K562 (cell line): ENCODE results near the gene IPO8. TPM values are rescaled to one million over a fixed set of nuclear protein-coding genes. Genes with fewer than 3 reads are reported as not detected.

Experiments used
- ATAC-seq: fragments of 200-7000 bp; cut with Tn5 transposase; 3 replicates; pipeline ENCODE4 v1.9.1; 2020; ENCODE audit warnings: moderate library complexity
- BruUV-seq: library from RNA; stranded (reverse); fragments of 400-500 nt; replicated peaks from 2 replicates; lab custom pipeline; 2021; lab: Mats Ljungman, UMichigan
- CTCF ChIA-PET: fragments of 300-600 bp; formaldehyde crosslinking; extraction: SDS; loops from one replicate; lab custom pipeline; 2021; ENCODE audit warnings: low intra/inter-chr PET ratio; lab: Yijun Ruan, JAX
- POLR2A ChIA-PET: fragments of 300-600, 350-650 bp; sonication (Branson Sonifier 250); formaldehyde crosslinking; extraction: SDS; loops from one replicate; lab custom pipeline; 2021; ENCODE audit warnings: antibody characterized with exemption, inconsistent platforms; lab: Yijun Ruan, JAX
- DNase-seq, 4 experiments: peaks; one replicate each; pipeline versions ENCODE4 v3.0.0 to v3.0.0-alpha.2; 2011 to 2018; ENCODE audit warnings: low spot score in 3 of 4, mixed read lengths in 3 of 4; ENCODE audit errors: extremely low read depth in 1 of 4
- FAIRE-seq: peaks from 2 replicates; lab custom pipeline; 2011; peaks lifted over from hg19 to GRCh38; lab: Jason Lieb, UNC
- H2AFZ ChIP-seq: 2 replicates; pipeline ENCODE4 v1.6.0; 2011; ENCODE audit warnings: low read depth, low read length, control low read depth, inconsistent platforms
- H3K27ac ChIP-seq: fragments of 200-600 bp; 3 replicates; pipeline ENCODE4 v1.8.0; 2011; ENCODE audit warnings: low read depth, mild to moderate bottlenecking, control low read depth, inconsistent platforms, low read length, moderate library complexity, mixed read lengths; ENCODE audit errors: extremely low read depth
- H3K27me3 ChIP-seq, 2 experiments: fragments of 300-600 bp in 1 of 2; 2 replicates in 1 of 2; 3 replicates in 1 of 2; pipeline versions ENCODE4 v1.6.0 to v1.8.0; 2011; ENCODE audit warnings: inconsistent platforms in 2 of 2, low read length in 2 of 2, mild to moderate bottlenecking in 1 of 2, mixed read lengths in 1 of 2, moderate library complexity in 1 of 2; ENCODE audit not compliant: control insufficient read depth in 2 of 2, insufficient read depth in 2 of 2
- H3K36me3 ChIP-seq: fragments of 300-600 bp; 3 replicates; pipeline ENCODE4 v1.8.0; 2011; ENCODE audit warnings: mild to moderate bottlenecking, low read length, inconsistent platforms; ENCODE audit not compliant: control insufficient read depth, insufficient read depth
- H3K4me1 ChIP-seq, 2 experiments: fragments of 200-600 bp in 1 of 2; replicated peaks in 1 of 2; 2 replicates in 1 of 2; 3 replicates in 1 of 2; pipeline versions ENCODE4 v1.5.1 to v1.8.0; 2011; ENCODE audit warnings: inconsistent platforms in 2 of 2, low read length in 2 of 2, mild to moderate bottlenecking in 1 of 2, mixed read lengths in 1 of 2, moderate library complexity in 1 of 2; ENCODE audit not compliant: control insufficient read depth in 2 of 2, insufficient read depth in 2 of 2
- H3K4me2 ChIP-seq: 2 replicates; pipeline ENCODE4 v1.6.1; 2011; ENCODE audit warnings: low read length, control low read depth, inconsistent platforms, mixed read lengths; ENCODE audit not compliant: insufficient read depth
- H3K4me3 ChIP-seq: fragments of 200-600 bp; sonication (generic), shearing (Covaris generic); 2 replicates; pipeline ENCODE4 v1.5.1; 2016; ENCODE audit warnings: control low read depth, inconsistent platforms
- H3K79me2 ChIP-seq: fragments of 200-600 bp; 3 replicates; pipeline ENCODE4 v1.8.0; 2011; ENCODE audit warnings: low read length, inconsistent platforms; ENCODE audit not compliant: control insufficient read depth, insufficient read depth
- H3K9ac ChIP-seq, 2 experiments: 2 replicates each; pipeline versions ENCODE4 v1.6.0 to v1.6.1; 2011; ENCODE audit warnings: low read depth in 2 of 2, low read length in 2 of 2, control low read depth in 1 of 2, inconsistent platforms in 1 of 2, mild to moderate bottlenecking in 1 of 2, mixed read lengths in 1 of 2; ENCODE audit not compliant: insufficient read depth in 1 of 2
- H3K9me1 ChIP-seq: one replicate; pipeline ENCODE4 v1.6.0; 2011; ENCODE audit warnings: inconsistent platforms, mild to moderate bottlenecking, low read length, moderate library complexity; ENCODE audit not compliant: control insufficient read depth, insufficient read depth
- H3K9me3 ChIP-seq: replicated peaks from 2 replicates; pipeline ENCODE4 v1.5.1; 2011; ENCODE audit warnings: low read depth, low read length, inconsistent platforms; ENCODE audit not compliant: control insufficient read depth, insufficient read depth
- H4K20me1 ChIP-seq: replicated peaks from 2 replicates; pipeline ENCODE4 v1.6.1; 2011; ENCODE audit warnings: low read length, inconsistent platforms, mixed read lengths; ENCODE audit not compliant: control insufficient read depth, insufficient read depth
- BRD4 ChIP-seq: fragments of 200-600 bp; sonication (generic); IDR thresholded peaks from 2 replicates; pipeline ENCODE4 v1.6.1; 2017; ENCODE audit warnings: inconsistent platforms
- GABPA ChIP-seq: fragments of 200-800 bp; sonication (Bioruptor generic); conservative IDR thresholded peaks from 2 replicates; pipeline ENCODE4 v1.6.1; 2016; ENCODE audit warnings: low read depth, missing genetic modification characterization, missing compliant biosample characterization
- ILF3 ChIP-seq: fragments of 450-650 bp; IDR thresholded peaks from 2 replicates; pipeline ENCODE4 v1.6.1; 2018; ENCODE audit warnings: antibody characterized with exemption, mild to moderate bottlenecking, moderate library complexity, borderline replicate concordance
- KLF1 ChIP-seq: fragments of 450-650 bp; IDR thresholded peaks from 2 replicates; pipeline ENCODE4 v1.6.1; 2016; ENCODE audit warnings: missing genetic modification characterization, missing compliant biosample characterization
- MECOM ChIP-seq: fragments of 250-450 bp; sonication (Bioruptor Pico); IDR thresholded peaks from 2 replicates; pipeline ENCODE4 v1.8.0; 2022; ENCODE audit warnings: inconsistent platforms
- MEF2A ChIP-seq: IDR thresholded peaks from 2 replicates; pipeline ENCODE4 v1.6.1; 2011; ENCODE audit warnings: low read depth, mild to moderate bottlenecking, low read length, moderate library complexity; ENCODE audit not compliant: control insufficient read depth
- MTA2 ChIP-seq: fragments of 450-650 bp; IDR thresholded peaks from 2 replicates; pipeline ENCODE4 v1.6.1; 2016; ENCODE audit warnings: low read depth
- SLC30A9 ChIP-seq: fragments of 250-450 bp; sonication (Bioruptor Pico); IDR thresholded peaks from 2 replicates; pipeline ENCODE4 v1.8.0; 2022; ENCODE audit warnings: mild to moderate bottlenecking, moderate library complexity
- SPI1 ChIP-seq: IDR thresholded peaks from 2 replicates; pipeline ENCODE4 v1.6.1; 2011; ENCODE audit warnings: low read depth, low read length, control low read depth, borderline replicate concordance
- WHSC1 ChIP-seq: IDR thresholded peaks from one replicate; pipeline ENCODE4 v1.6.1; 2012; ENCODE audit warnings: low read length, control low read depth, inconsistent platforms
- XRCC3 ChIP-seq: fragments of 450-650 bp; IDR thresholded peaks from 2 replicates; pipeline ENCODE4 v1.6.1; 2017; ENCODE audit warnings: mild to moderate bottlenecking, moderate library complexity
- XRCC4 ChIP-seq: IDR thresholded peaks from one replicate; pipeline ENCODE4 v1.6.1; 2011; ENCODE audit not compliant: insufficient read depth, insufficient read length; ENCODE audit errors: extremely low read depth
- ZNF121 ChIP-seq: sonication (generic); formaldehyde crosslinking; conservative IDR thresholded peaks from 2 replicates; pipeline ENCODE4 v1.8.0; 2022; ENCODE audit warnings: missing genetic modification reagents
- ZNF282 ChIP-seq: sonication (generic); formaldehyde crosslinking; IDR thresholded peaks from 2 replicates; pipeline ENCODE4 v1.8.1; 2023; ENCODE audit warnings: missing genetic modification reagents
- WGBS: fragments of 100-300 bp; shearing (Covaris generic); methylation state at CpG from one replicate; pipeline ENCODE4 v1.1.6; 2016; ENCODE audit warnings: low coverage, mixed read lengths; ENCODE audit not compliant: insufficient coverage; ENCODE audit errors: missing lambda C conversion rate; 5-methylcytosine and 5-hydroxymethylcytosine counted together
- in situ Hi-C: fragments of 300-500 bp; cut with MboI; formaldehyde crosslinking; loops from 4 replicates; pipeline ENCODE4 v1.15.0; 2018; ENCODE audit warnings: inconsistent platforms, mixed read lengths
- intact Hi-C: fragments of 100-400 bp; cut with micrococcal nuclease; formaldehyde crosslinking; loops from 2 replicates; pipeline ENCODE4 v1.14.2; 2022
- polyA plus RNA-seq, 8 experiments: library from polyadenylated mRNA; depleted of rRNA in 4 of 8; stranded (reverse) in 5 of 8; unstranded in 3 of 8; fragments of >200 nt; fragmentation: Nextera tagmentation in 2 of 8; fragmentation: Illumina TruSeq in 1 of 8; extraction: Ambion mirVana in 2 of 8; extraction: Trizol in 1 of 8; gene quantifications; 2 replicates each; pipeline versions ENCODE4 v1.2.1 to v1.2.3, GENCODE V29; 2011 to 2014; ENCODE audit warnings: inconsistent platforms in 1 of 8, missing spikeins in 1 of 8
- total RNA-seq, 7 experiments: library from RNA; depleted of rRNA in 6 of 7; stranded (reverse); fragments of >200 nt in 6 of 7; fragmentation: Illumina TruSeq in 2 of 7; extraction: Trizol in 2 of 7; gene quantifications; 2 replicates each; pipeline versions ENCODE4 v1.2.1 to v1.2.3, GENCODE V29; 2011 to 2021; ENCODE audit warnings: low replicate concordance in 1 of 7
- TF ChIP-seq, protein P1 (sequence below): fragments of 450-650 bp; formaldehyde crosslinking; IDR thresholded peaks from 2 replicates; pipeline ENCODE4 v1.4.0; 2020; ENCODE audit warnings: mild to moderate bottlenecking, mixed read lengths
- TF ChIP-seq, protein P2 (sequence below), 3 experiments: fragments of 200-800 bp in 1 of 3; fragments of 250-450 bp in 1 of 3; fragments of 450-650 bp in 1 of 3; sonication (Bioruptor Pico) in 1 of 3; sonication (Bioruptor generic) in 1 of 3; formaldehyde crosslinking in 1 of 3; IDR thresholded peaks; 2 replicates each; pipeline versions ENCODE4 v1.6.1 to v1.8.0; 2016 to 2022; ENCODE audit warnings: mild to moderate bottlenecking in 2 of 3, missing genetic modification characterization in 2 of 3, missing compliant biosample characterization in 1 of 3, moderate library complexity in 1 of 3
- TF ChIP-seq, protein P3 (sequence below), 2 experiments: fragments of 250-450 bp in 1 of 2; fragments of 450-650 bp in 1 of 2; sonication (Bioruptor Pico) in 1 of 2; IDR thresholded peaks; 2 replicates each; pipeline versions ENCODE4 v1.6.1 to v1.8.0; 2016 to 2021; ENCODE audit warnings: mild to moderate bottlenecking in 2 of 2, moderate library complexity in 2 of 2, missing compliant biosample characterization in 1 of 2, missing genetic modification characterization in 1 of 2

The IPO8 gene
- total and polyA plus RNA-seq, 9 of the 15 experiments (the other 6 are each of a cell fraction or from before 2014, with no cell fraction given), result 6.5 to 39.6 (median 24.7) TPM

DNA sequence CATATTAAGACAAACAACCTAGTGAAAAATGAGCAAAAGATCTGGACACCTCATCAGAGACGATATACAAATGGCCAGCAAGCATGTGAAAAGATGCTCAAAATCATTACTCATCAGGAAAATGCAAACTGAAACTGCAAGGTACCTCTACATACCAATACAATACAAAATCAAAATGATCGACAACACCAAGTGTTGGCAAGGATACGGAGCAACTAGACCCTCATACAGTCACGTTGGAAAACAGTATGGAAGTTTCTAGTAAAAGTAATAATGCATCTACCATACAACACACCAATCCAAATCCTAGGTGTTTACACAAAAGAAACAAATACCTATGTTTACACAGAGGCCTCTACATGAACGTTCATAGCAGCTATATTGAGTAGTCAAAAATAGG lies 99.9 kb downstream of the IPO8 start (continued):
- TF ChIP-seq, protein P1, sequence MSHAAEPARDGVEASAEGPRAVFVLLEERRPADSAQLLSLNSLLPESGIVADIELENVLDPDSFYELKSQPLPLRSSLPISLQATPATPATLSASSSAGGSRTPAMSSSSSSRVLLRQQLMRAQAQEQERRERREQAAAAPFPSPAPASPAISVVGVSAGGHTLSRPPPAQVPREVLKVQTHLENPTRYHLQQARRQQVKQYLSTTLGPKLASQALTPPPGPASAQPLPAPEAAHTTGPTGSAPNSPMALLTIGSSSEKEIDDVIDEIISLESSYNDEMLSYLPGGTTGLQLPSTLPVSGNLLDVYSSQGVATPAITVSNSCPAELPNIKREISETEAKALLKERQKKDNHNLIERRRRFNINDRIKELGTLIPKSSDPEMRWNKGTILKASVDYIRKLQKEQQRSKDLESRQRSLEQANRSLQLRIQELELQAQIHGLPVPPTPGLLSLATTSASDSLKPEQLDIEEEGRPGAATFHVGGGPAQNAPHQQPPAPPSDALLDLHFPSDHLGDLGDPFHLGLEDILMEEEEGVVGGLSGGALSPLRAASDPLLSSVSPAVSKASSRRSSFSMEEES (CRISPR knock-in tag), result no peak
- TF ChIP-seq, protein P2, sequence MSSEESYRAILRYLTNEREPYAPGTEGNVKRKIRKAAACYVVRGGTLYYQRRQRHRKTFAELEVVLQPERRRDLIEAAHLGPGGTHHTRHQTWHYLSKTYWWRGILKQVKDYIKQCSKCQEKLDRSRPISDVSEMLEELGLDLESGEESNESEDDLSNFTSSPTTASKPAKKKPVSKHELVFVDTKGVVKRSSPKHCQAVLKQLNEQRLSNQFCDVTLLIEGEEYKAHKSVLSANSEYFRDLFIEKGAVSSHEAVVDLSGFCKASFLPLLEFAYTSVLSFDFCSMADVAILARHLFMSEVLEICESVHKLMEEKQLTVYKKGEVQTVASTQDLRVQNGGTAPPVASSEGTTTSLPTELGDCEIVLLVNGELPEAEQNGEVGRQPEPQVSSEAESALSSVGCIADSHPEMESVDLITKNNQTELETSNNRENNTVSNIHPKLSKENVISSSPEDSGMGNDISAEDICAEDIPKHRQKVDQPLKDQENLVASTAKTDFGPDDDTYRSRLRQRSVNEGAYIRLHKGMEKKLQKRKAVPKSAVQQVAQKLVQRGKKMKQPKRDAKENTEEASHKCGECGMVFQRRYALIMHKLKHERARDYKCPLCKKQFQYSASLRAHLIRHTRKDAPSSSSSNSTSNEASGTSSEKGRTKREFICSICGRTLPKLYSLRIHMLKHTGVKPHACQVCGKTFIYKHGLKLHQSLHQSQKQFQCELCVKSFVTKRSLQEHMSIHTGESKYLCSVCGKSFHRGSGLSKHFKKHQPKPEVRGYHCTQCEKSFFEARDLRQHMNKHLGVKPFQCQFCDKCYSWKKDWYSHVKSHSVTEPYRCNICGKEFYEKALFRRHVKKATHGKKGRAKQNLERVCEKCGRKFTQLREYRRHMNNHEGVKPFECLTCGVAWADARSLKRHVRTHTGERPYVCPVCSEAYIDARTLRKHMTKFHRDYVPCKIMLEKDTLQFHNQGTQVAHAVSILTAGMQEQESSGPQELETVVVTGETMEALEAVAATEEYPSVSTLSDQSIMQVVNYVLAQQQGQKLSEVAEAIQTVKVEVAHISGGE (CRISPR knock-in tag; IDR thresholded peaks at IDR 0.05), result no peak
- no peak for TF ChIP-seq GABPA
- TF ChIP-seq, all 486 proteins: peak for 0

DNA sequence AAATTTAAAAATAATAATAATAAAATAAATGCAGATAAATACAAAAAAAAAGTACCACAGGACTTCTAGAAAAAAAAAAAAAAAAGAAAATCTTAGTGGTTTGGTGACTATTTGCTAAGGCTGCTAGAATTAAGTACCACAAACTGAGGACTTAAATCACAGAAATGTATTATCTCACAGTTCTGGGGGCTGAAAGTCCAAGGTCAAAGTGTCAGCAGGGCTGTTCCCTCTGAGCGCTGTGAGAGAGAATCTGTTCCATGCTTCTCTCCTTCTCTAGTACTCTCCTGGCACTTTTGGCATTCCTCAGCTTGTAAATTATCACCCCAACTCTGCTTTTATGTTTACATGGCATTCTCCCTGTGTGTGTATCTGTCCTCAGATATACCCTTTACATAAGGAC lies 101.2 kb downstream of the IPO8 start:
- ChIA-PET CTCF (no interaction called here), POLR2A (no interaction called here)
- TF ChIP-seq MTA2, result no peak
- no peak for TF ChIP-seq ZNF121 (CRISPR knock-in tag)
- no peak for TF ChIP-seq BRD4
- no peak for TF ChIP-seq WHSC1
- TF ChIP-seq SLC30A9 (CRISPR knock-in tag), result no peak
- TF ChIP-seq ILF3, result no peak
- no peak for TF ChIP-seq SPI1
- no peak for TF ChIP-seq ZNF282 (CRISPR knock-in tag)
- no peak for TF ChIP-seq XRCC4
- no peak for TF ChIP-seq MECOM (CRISPR knock-in tag)
- TF ChIP-seq, protein P3, sequence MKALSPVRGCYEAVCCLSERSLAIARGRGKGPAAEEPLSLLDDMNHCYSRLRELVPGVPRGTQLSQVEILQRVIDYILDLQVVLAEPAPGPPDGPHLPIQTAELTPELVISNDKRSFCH (CRISPR knock-in tag; IDR thresholded peaks at IDR 0.05), result no peak
- TF ChIP-seq, protein P3 (tag; IDR thresholded peaks at IDR 0.05), result no peak
- no peak for TF ChIP-seq MEF2A
- no peak for TF ChIP-seq KLF1 (tag)
- no peak for TF ChIP-seq XRCC3

More for the DNA sequence above, 101.2 kb downstream of the IPO8 start:
- ATAC-seq, result no peak
- Histone ChIP-seq H3K4me2 (no peak overlapping the region), H3K36me3 (no peaks in the 10 kb centered on the region), H3K27ac (no peak overlapping the region), H3K9me3 (no peaks in the 10 kb centered on the region), H3K4me3 (no peak overlapping the region), H4K20me1 (no peaks in the 10 kb centered on the region), H3K27me3 (no peaks in the 10 kb centered on the region), H3K79me2 (no peaks in the 10 kb centered on the region), H3K4me1 (no peaks in the 10 kb centered on the region), H3K9me1 (no peaks in the 10 kb centered on the region), H3K9ac (no peak overlapping the region), H2AFZ (no peak overlapping the region)
- DNase-seq, result no peak
- intact Hi-C loops, result no loop called here
- in situ Hi-C loops, result no loop called here
- WGBS, result 11% methylated on average over 1 of the region's 1 CpG
- no peak for FAIRE-seq
- no TSS peak for BruUV-seq
